ENCODE measurements around the gene ACTL10.

ACTL10 gene

GRCh38 chr20:33654680-33655161, 12.0 kb upstream of the ACTL10 start:
- TF ChIP-seq CTCF (IDR thresholded peaks at IDR 0.05; ENCODE audit: low read depth, low read length), result no peak
- no peak for DNase-seq (ENCODE audit: low read depth in 2 of 2)
- no peak overlapping the region for H3K4me3 ChIP-seq (replicated peaks in 1 of 2; ENCODE audit: low read depth in 2 of 2, low read length in 2 of 2)

GRCh38 chr20:33655164-33655563, 11.6 kb upstream of the ACTL10 start:
- no peak for TF ChIP-seq CTCF (IDR thresholded peaks at IDR 0.05; ENCODE audit: low read depth, low read length)
- DNase-seq (ENCODE audit: low read depth in 2 of 2), result no peak
- H3K4me3 ChIP-seq (replicated peaks in 1 of 2; ENCODE audit: low read depth in 2 of 2, low read length in 2 of 2), result no peak overlapping the region

- DNase-seq (ENCODE audit: low read depth in 2 of 2), result no peak
- H3K4me3 ChIP-seq (replicated peaks in 1 of 2; ENCODE audit: low read depth in 2 of 2, low read length in 2 of 2), result no peak overlapping the region
- no peak for TF ChIP-seq CTCF (IDR thresholded peaks at IDR 0.05; ENCODE audit: low read depth, low read length)
These were observed 10.5 kb upstream of the ACTL10 start for GRCh38 chr20:33656010-33656782.

GRCh38 chr20:33656783-33657703, 9.7 kb upstream of the ACTL10 start:
- no peak for DNase-seq (ENCODE audit: low read depth in 2 of 2)
- H3K4me3 ChIP-seq (replicated peaks in 1 of 2; ENCODE audit: low read depth in 2 of 2, low read length in 2 of 2), result no peak overlapping the region
- no peak for TF ChIP-seq CTCF (IDR thresholded peaks at IDR 0.05; ENCODE audit: low read depth, low read length)

GRCh38 chr20:33657704-33658095, 9.0 kb upstream of the ACTL10 start:
- no peak for TF ChIP-seq CTCF (IDR thresholded peaks at IDR 0.05; ENCODE audit: low read depth, low read length)
- DNase-seq (ENCODE audit: low read depth in 2 of 2), result no peak
- no peak overlapping the region for H3K4me3 ChIP-seq (replicated peaks in 1 of 2; ENCODE audit: low read depth in 2 of 2, low read length in 2 of 2)

- no peak for TF ChIP-seq CTCF (IDR thresholded peaks at IDR 0.05; ENCODE audit: low read depth, low read length)
- no peak for DNase-seq (ENCODE audit: low read depth in 2 of 2)
- H3K4me3 ChIP-seq (replicated peaks in 1 of 2; ENCODE audit: low read depth in 2 of 2, low read length in 2 of 2), result no peak overlapping the region
These were observed 8.2 kb upstream of the ACTL10 start for GRCh38 chr20:33658510-33658909.
